Femur (tissue), 1 donor: ENCODE data around the gene HPX.
A peak's percentile ranks its signal among the peaks of the same experiment; 100 is the strongest.

Experiments used
- DNase-seq: peaks from one replicate; pipeline ENCODE4 v3.0.0-alpha.2; 2017

Gene HPX

GRCh38 chr11:6389905-6390717 lies 50.7 kb downstream of the HPX start, which contains the start of gene SMPD1:
Gene SMPD1 (plus strand): TSS chr11:6390474. CDS start chr11:6390599, 125 bp downstream.
- DNase-seq = peak; percentile 94

- no peak for DNase-seq
These were observed 52.0 kb downstream of the HPX start for GRCh38 chr11:6388748-6389147.

GRCh38 chr11:6387811-6388599 lies 52.8 kb downstream of the HPX start:
- no peak for DNase-seq

- DNase-seq = no peak
These were observed 55.6 kb downstream of the HPX start for GRCh38 chr11:6385046-6385777.
